HL-60 (cell line): Measurements from ENCODE around the gene TENM3.

Experiments
- DNase-seq, 2 experiments: peaks; one replicate each; pipeline ENCODE4 v3.0.0-alpha.2; 2010 to 2020; ENCODE audit warnings: low read depth in 1 of 2, low spot score in 1 of 2
- H3K27ac ChIP-seq: fragments of 250-450 bp; sonication (Bioruptor Pico); replicated peaks from 2 replicates; pipeline ENCODE4 v1.5.1; 2020; ENCODE audit warnings: mild to moderate bottlenecking, moderate library complexity
- H3K27me3 ChIP-seq: fragments of 250-450 bp; sonication (Bioruptor Pico); 2 replicates; pipeline ENCODE4 v1.5.1; 2021; ENCODE audit warnings: mild to moderate bottlenecking, moderate library complexity; ENCODE audit not compliant: insufficient read depth, poor library complexity, severe bottlenecking
- H3K4me3 ChIP-seq: replicated peaks from 2 replicates; pipeline ENCODE4 v1.5.1; 2011; ENCODE audit warnings: mild to moderate bottlenecking, control low read depth, low read length; ENCODE audit not compliant: insufficient read depth
- GABPA ChIP-seq: IDR thresholded peaks from 2 replicates; pipeline ENCODE4 v1.6.1; 2012; ENCODE audit warnings: low read depth
- POLR2AphosphoS5 ChIP-seq: IDR thresholded peaks from 2 replicates; pipeline ENCODE4 v1.6.1; 2012; ENCODE audit warnings: low read depth
- SPI1 ChIP-seq: IDR thresholded peaks from 2 replicates; pipeline ENCODE4 v1.6.1; 2012; ENCODE audit warnings: low read depth, mild to moderate bottlenecking, borderline replicate concordance
- TF ChIP-seq, protein P1 (sequence below): IDR thresholded peaks from one replicate; pipeline ENCODE4 v1.5.1; 2011; ENCODE audit warnings: low read length, control low read depth, inconsistent platforms; ENCODE audit not compliant: insufficient read depth
- TF ChIP-seq, protein P2 (sequence below): IDR thresholded peaks from 2 replicates; pipeline ENCODE4 v1.6.1; 2012; ENCODE audit warnings: low read depth; ENCODE audit not compliant: insufficient replicate concordance

Gene TENM3

DNA sequence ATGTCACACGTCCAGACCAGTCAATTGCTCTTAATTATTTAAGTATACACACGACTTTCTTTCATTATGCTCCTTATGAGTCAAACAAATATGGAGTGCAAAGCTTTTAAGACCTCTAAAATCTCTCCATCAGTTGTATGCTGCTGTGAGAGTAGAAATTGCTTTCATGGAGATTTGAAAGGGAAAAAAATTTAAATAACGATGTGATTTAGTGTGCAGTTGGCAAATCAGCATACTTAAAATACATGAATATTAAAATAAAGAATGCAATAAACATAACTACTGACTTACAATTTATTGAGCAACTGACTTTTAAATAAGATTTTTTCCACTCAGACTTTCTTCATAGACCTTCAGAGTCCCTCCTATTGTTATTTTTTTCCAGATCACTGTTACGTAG is 9.0 kb downstream of the TENM3 start:
- H3K27me3 ChIP-seq: no peaks in the 10 kb centered on the region
- no peak for DNase-seq
- TF ChIP-seq GABPA: no peak
- TF ChIP-seq, protein P1, sequence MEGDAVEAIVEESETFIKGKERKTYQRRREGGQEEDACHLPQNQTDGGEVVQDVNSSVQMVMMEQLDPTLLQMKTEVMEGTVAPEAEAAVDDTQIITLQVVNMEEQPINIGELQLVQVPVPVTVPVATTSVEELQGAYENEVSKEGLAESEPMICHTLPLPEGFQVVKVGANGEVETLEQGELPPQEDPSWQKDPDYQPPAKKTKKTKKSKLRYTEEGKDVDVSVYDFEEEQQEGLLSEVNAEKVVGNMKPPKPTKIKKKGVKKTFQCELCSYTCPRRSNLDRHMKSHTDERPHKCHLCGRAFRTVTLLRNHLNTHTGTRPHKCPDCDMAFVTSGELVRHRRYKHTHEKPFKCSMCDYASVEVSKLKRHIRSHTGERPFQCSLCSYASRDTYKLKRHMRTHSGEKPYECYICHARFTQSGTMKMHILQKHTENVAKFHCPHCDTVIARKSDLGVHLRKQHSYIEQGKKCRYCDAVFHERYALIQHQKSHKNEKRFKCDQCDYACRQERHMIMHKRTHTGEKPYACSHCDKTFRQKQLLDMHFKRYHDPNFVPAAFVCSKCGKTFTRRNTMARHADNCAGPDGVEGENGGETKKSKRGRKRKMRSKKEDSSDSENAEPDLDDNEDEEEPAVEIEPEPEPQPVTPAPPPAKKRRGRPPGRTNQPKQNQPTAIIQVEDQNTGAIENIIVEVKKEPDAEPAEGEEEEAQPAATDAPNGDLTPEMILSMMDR: no peak
- TF ChIP-seq, protein P2, sequence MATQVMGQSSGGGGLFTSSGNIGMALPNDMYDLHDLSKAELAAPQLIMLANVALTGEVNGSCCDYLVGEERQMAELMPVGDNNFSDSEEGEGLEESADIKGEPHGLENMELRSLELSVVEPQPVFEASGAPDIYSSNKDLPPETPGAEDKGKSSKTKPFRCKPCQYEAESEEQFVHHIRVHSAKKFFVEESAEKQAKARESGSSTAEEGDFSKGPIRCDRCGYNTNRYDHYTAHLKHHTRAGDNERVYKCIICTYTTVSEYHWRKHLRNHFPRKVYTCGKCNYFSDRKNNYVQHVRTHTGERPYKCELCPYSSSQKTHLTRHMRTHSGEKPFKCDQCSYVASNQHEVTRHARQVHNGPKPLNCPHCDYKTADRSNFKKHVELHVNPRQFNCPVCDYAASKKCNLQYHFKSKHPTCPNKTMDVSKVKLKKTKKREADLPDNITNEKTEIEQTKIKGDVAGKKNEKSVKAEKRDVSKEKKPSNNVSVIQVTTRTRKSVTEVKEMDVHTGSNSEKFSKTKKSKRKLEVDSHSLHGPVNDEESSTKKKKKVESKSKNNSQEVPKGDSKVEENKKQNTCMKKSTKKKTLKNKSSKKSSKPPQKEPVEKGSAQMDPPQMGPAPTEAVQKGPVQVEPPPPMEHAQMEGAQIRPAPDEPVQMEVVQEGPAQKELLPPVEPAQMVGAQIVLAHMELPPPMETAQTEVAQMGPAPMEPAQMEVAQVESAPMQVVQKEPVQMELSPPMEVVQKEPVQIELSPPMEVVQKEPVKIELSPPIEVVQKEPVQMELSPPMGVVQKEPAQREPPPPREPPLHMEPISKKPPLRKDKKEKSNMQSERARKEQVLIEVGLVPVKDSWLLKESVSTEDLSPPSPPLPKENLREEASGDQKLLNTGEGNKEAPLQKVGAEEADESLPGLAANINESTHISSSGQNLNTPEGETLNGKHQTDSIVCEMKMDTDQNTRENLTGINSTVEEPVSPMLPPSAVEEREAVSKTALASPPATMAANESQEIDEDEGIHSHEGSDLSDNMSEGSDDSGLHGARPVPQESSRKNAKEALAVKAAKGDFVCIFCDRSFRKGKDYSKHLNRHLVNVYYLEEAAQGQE: no peak
- no peak for TF ChIP-seq POLR2AphosphoS5
- TF ChIP-seq SPI1: no peak
- no peak overlapping the region for H3K4me3 ChIP-seq
- no peak overlapping the region for H3K27ac ChIP-seq

DNA sequence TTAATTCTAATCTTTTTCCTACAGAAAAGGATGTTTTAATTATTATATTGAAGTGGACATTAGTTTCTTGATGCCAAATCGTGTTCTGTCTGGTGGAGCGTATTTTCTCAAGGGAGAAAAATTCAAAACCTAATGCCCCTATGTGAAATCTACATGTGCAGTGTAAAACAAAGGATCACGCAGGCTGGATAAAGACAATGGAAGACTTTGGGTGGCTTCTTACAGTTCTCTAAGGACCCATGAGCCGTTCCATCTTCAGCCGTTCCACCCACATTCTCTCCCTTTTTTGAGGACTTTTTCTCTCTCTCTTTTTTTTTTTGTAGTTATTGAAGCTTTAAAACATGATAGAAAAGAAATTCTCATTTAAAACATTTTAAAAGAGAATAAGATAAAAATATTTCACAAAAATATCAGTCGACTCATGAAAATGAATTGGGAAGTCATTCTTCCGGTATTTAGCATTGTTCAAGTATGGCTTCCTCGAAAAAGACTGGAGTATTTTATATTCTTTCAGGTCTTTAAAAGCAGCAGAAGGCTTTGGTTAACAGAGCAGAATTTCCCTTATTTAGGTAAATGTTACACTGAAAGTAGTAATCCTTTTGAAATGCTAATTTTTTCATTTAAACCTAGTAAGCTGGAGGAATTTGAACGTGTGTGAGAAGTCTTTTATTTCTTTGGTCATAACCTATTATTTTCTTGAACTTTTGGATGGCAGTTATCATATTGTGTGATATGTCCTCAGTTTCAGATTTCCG is 11.0 kb downstream of the TENM3 start:
- Histone ChIP-seq H3K4me3 (no peak overlapping the region), H3K27ac (no peak overlapping the region), H3K27me3 (no peaks in the 10 kb centered on the region)
- DNase-seq: no peak
- no peak for TF ChIP-seq POLR2AphosphoS5
- no peak for TF ChIP-seq SPI1
- TF ChIP-seq, protein P2: no peak
- no peak for TF ChIP-seq GABPA
- TF ChIP-seq, protein P1: no peak

DNA sequence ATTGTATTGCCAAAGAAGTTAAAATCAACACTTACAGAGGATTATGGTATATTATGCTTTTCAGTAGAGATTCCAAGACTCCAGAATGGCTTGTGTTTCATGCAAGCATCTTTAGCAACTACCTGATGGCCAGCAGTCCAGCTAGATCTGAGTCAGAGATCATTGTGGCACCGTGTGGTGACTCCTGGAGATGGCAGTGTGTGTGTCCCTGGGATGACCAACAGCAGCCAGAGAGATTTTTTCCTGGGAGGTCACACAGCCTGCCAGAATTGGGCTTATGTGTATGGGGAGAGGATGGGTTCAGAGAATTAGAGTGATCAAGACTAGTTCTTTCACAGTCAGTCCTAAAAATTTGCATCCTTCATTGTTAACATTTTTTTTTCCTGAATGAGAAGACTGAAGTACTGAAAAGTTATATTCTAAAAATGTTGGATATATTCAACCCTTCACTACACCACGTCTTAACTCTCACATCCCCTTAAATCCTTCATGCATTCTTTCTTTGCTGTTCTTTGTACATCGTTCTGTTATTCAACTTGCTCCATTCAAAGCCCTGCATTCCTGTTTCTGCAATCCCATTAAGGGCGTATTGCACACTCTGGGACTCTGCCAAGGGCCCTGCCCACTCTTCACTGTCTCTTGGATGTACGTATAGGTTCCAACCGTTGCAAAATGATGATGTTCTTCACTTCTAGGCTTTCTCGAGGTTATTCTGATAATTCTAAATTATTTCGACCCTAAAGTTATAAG is 12.4 kb downstream of the TENM3 start:
- TF ChIP-seq, protein P2: no peak
- TF ChIP-seq, protein P1: no peak
- TF ChIP-seq SPI1: no peak
- no peak for TF ChIP-seq POLR2AphosphoS5
- TF ChIP-seq GABPA: no peak
- no peak for DNase-seq
- Histone ChIP-seq H3K4me3 (no peak overlapping the region), H3K27me3 (no peaks in the 10 kb centered on the region), H3K27ac (no peak overlapping the region)
